HG02938 (cell line): ENCODE data around the gene FBXL17.
"Not testable (repeated sequence)": the region's sequence is repeated elsewhere in the genome, so short reads cannot be mapped to it uniquely, and the experiment has no call there.

Experiments
- ATAC-seq: cut with Tn5 transposase; IDR thresholded peaks from one replicate; pipeline ENCODE4 v1.9.1; 2021; ENCODE audit warnings: mild to moderate bottlenecking, moderate library complexity; ENCODE audit not compliant: unreplicated experiment

FBXL17 gene

DNA sequence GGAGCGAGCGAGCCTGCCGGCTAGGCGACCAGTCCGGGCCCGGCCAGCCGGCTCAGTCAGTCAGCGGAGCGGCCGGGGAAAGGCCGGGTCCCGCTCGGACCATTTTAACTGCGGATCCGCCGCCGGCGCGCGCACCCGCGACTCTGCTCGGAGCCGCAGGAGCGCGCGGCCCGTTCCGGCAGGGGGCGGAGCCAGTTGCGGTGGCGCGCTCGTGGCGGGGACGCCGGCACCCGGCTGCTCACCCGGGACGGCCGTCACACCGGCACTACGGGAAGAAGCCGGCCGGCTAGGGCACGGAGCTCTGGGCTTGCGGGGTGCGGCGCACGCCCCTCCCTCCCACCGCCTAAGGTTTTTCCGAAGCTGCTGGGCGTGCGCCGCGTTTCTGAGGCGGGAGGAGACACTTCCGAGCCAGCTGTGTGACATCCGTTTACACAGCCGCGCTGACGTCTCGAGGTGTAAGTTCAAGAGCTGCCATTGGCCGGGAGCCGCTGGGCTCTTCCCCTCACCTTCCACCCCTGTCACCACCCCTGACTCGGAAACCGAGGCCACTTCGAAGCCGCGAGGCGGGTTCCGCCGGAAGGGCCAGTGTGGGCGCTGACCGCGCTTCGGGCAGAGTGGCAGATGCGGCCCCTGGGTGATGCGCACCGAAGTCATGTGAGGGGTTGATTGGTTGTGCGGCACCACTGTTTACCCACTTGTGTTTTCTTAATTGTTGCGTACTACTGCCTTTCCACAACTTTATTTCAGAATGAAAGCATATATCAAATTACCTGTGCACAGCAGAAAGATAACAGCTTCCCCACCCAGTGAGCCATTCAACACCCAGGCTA is at the start of gene FBXL17:
Gene FBXL17 (minus strand): TSS at position 145 of the 830 bp plus-strand sequence.
- peak; percentile 70 for ATAC-seq

DNA sequence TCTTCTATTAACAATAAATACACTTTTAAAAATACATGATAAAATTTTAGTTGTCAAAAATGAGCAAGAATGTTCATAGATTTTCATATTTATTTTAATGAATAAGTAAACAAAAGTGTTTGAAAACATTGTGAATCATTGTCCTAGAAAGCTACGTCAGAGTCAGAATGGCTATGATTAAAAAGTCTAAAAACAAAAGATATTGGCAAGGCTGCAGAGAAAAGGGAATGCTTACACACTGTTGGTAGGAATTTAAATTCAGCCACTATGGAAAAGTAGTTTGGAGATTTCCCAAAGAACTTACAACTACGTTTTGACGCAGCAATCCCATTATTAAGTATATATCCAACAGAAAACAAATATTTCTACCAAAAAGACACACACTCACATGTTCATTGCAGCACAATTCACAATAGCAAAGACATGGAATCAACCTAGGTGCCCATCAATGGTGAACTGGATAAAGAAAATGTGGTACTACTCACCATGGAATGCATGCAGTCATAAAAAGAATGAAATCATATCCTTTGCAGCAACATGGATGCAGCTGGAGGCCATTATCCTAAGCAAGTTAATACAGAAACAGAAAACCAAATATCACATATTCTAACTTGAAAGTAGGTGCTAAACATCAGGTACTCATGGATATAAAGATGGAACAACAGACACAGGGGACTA is 49.2 kb upstream of the FBXL17 start:
- ATAC-seq = no peak

DNA sequence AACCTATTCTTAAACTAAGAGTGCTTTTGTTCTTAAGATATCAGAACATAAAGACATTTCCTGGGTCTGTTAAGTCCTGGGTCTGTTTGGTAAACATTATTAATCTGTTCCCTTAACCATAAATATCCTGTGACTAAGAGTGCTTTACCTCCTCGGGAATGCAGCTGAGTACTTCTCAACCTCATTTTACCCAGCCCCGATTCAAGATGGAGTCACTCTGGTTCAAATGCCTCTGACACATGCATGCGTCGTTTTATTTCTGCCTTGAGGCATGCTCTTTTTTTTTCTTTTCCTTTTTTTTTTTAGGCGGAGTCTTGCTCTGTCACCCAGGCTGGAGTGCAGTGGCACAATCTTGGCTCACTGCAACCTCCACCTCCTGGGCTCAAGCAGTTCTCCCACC is 39.8 kb upstream of the FBXL17 start:
- ATAC-seq = no peak

DNA sequence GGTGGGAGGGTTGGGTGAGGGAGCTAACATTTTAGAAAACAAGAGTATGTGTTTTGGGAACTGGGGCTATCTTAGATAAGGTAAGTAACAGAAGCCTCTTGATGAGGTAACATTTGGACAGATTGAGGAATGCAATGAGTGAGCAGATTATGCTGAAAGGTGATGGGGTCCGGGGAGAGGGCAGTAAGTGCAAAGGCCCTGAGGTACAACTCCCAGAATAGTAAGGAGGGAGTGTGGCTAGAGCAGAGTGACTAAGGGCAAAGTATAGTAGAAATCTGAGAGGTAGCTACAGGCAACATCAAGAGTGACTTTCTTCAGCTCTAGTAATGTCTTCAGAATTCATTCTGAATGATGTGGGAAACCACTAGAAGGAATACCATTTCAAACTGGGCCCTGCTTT is 38.9 kb upstream of the FBXL17 start:
- ATAC-seq = no peak

DNA sequence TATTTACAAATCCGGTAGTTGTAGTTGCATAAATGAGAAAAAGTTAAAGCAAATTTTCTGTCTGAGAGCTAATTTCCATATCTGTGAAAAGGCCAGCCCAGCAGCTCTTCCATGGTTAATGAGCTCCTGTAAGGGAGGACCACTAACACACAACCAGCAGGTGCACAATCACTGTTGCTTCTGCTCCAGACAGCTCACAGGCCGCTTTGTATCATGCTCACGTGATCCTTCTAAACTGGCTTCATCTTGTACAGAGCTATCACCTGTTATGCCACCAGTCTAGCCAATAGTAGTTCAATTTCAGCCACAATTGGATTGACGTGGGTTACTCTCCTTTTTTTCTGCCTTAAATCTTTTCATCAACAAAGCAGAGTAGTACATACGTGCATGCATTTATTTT is 38.3 kb upstream of the FBXL17 start:
- no peak for ATAC-seq

DNA sequence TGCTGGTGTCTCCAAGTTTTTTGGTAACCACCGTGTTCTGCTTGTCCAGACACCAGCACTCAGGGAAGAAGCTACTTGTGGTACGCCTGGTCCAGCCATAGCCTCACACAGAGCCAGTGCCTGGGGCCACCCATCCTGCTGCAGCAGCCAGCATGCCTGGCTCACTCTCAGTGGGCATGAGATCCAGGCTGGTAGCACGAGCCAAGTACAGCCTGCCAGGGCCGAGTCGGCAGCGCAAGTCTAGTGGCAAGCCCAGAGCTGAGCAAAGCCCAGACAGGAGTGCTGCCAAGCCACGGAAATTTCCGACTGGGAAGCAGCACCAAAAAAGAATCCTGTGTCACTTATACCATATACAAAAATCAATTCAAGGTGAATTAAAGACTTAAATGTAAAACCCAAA is 36.3 kb upstream of the FBXL17 start:
- ATAC-seq = no peak

DNA sequence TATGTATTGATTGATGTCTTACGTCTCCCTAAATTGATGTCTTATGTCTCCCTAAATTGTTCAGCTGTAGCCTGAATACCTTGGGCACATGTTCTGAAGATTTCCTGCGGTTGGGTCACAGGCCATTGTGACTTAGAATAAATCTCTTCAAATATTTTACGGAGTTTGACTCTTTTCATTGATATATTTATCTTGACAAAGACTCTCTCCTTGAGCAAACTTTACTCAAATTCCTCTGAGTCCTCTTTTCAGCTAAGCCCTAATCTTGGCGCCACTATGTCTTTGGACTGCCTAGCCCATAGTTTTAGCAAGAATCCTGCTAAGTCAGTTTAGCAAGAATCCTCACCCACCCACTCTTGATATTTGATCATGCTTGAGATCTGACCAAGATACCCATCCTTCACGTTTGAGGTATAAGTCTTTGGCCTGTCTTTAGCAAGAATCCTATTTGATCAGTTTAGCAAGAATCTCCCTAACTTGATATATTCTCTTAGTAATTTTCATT is 35.3 kb upstream of the FBXL17 start:
- no peak for ATAC-seq

DNA sequence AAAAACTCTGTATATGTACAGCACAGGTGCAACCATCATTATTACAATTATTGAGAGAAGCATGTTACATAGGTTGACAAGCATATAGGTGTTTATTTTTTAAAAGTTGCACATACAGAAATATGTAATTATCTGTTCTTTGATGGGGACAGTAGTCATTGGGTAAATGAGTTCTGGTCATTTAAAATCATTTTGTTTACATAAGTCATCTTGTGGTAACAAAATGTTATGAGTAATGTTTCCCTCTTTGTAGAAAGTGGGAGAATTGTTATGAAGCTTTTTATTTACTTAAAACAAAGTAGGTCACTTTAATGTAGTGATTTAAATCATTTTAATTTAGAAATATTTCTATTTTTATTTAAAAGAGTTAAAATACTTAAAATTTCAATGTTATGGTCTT is 33.8 kb upstream of the FBXL17 start:
- ATAC-seq = no peak

DNA sequence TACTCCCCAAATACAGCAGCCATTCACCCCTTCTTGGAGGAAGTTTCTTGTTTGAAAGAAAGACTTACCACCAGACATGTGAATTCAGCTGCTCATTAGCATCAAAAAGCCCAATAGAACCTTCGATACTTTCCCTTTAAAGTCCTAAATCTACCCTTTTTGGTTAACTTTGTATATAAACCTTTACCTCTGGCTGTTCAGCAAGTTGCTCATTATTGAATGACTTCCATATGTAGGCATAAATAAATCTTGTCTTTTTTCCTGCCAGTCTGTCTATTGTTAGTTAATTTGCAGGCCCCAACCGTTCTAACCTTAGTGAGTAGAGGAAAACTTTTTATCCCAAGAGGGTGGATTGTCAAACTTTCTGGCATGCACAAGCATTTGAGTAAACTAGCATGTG is 27.9 kb upstream of the FBXL17 start:
- ATAC-seq = no peak

DNA sequence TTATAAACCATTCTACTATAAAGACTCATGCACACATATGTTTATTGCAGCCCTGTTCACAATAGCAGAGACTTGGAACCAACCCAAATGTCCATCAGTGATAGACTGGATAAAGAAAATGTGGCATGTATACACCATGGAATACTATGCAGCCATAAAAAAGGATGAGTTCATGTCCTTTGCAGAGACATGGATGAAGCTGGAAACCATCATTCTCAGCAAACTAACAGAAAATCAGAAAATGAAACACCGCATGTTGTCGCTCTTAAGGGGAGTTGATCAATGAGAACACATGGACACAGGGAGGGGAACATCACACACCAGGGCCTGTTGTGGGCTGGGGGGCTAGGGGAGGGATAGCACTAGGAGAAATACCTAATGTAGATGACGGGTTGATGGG is 23.3 kb upstream of the FBXL17 start:
- ATAC-seq = not testable (repeated sequence)

DNA sequence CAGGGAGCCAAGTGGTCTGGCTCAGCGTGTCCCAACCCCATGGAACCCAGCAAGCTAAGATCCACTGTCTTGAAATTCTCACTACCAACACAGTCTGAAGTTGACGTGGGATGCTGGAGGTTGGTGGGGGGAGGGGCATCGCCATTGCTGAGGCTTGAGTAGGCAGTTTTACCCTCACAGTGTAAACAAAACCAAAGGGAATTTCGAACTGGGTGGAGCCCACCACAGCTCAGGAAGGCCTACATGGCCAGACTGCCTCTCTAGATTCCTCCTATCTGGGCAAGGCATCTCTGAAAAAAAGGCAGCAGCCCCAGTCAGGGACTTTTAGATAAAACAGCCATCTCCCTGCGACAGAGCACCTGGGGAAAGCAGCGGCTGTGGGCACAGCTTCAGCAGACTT is 17.1 kb upstream of the FBXL17 start:
- no peak for ATAC-seq

DNA sequence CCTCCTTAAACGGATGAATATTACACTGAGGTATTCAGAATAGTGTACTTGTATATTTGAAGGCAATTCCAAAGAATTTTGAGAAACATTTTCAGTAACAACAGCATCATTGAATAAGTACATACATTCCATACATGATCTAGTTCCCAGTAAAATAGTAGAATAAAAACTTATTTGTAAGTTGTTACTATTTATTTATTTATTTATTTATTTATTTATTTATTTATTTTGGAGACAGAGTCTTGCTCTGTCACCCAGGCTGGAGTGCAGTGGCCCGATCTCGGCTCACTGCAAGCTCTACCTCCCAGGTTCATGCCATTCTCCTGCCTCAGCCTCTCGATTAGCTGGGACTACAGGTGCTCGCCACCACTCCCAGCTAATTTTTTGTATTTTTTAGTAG is 14.9 kb upstream of the FBXL17 start:
- ATAC-seq = not testable (repeated sequence)

DNA sequence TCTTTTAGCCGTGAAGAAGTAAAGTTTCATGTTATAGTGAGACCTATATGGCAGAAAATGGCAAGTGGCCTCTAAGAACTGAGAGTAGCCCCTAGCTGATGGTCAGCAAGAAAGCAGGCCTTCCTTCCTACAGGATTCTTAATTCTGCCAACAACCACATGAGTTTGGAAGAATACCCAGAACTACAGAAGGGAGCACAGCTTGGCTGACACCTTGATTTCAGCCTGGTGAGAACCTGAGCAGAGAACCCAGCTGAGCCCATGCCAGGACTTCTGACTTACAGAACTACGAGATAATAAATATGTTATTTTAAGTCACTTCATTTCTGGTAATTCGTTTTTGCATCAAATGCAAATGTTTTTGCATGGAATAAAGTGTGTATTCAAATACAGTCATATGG is 5.9 kb upstream of the FBXL17 start:
- ATAC-seq = no peak

DNA sequence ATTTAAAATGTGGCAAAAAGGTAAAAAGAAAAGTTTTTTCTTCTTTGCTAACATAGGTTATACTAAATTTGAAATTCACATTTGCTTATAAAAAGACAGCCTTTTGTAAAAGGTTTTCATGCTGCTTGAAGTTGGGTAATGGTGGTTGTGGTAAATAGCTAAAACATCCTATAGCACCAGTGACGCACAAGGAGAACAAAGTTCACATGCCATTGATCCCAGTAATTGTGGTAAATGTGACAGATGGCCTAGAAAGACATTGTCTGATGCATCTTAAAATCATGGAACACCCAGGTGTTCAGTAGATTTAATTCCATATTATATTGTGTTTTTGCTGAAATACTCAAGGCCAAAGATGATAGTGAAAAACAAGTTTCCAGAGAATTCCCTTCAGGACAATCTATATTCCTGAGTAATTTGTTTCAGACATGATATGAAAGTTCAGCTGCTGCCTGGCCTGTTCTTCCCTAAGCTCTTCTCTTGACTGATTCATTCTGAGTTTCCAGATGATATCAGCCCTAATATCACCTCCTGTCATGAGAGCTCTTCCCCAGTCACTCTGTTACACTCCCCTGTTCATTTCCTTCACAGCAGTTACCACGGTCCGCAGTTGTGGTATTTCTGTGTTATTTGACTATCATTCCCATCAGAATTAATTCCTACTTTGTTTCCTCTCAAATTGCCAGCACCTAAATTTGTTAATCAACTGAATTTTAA is 4.6 kb upstream of the FBXL17 start:
- ATAC-seq = no peak

DNA sequence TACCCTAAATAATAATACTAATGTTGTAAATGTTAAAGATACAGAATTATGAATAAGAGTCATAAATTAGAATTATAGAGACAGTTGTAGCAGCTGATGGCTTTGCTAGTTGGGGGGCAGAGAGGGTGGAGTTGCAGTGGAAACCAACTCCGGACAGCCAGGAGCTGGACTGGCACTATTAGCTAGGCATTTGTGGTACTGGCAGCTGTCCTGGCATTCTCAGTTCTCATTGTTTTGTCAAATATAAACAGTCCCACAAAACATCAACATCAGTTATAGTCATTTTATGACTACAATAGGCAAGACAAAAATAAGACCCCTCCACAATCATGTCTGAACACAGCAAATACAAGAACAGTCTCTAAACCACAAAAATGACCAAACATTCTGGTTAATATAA is 2.8 kb upstream of the FBXL17 start:
- no peak for ATAC-seq

DNA sequence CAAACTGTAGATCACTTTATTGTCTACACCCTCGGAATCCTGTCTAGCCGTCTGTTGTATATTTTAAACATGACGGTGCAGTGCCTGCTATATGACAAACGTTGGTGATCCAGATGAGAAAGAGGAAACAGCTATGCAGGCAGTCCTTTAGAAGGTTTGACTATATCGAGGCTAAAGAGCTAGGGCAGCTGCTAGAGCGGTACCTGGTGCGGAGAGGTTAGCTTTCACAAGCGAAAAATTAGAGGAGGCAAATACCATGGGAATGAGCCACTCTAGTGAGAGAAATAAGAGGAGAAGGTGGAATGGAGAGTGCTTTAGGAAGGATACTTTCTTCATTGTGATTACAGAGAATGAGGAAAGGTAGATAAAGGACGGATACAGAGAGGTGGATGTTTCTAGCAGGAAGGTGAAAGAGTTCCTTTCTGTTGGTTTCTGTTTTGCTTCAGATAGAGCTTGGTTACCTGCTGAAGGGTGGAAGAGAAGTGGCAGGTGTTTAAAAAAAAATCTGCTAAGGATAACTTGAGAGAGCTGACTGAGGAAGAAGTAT is 959 bp upstream of the FBXL17 start:
- ATAC-seq = peak; percentile 4

DNA sequence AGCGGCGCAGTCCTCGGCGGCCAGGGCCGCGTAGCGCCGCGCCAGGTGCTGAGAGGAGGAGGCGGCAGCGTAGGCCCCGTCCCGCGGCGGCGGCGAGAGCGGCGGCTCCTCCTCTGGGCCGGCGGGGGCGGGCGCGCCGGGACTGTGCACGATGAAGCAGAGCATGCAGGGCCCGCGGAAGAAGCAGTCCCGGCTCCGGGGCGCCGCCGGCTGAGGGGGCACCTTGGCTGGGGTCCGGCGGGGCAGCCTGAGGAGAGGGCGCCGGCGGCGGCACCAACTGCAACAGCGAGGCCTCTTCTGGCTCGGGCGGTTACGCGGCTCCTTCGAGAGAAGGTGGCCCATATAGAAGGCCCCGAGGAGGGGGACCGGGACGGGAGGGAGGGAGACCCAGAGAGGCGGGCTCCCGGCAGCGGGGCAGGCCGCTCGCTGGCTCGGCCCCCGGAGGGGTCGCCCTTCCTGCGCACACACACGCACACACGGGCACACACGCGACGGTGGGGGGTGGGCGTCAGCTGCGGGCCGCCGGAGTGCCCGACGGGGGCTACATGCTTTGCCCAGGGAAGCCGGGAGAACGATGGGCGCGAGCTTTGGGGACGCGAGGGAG is 446 bp downstream of the FBXL17 start:
- ATAC-seq = peak; percentile 40

DNA sequence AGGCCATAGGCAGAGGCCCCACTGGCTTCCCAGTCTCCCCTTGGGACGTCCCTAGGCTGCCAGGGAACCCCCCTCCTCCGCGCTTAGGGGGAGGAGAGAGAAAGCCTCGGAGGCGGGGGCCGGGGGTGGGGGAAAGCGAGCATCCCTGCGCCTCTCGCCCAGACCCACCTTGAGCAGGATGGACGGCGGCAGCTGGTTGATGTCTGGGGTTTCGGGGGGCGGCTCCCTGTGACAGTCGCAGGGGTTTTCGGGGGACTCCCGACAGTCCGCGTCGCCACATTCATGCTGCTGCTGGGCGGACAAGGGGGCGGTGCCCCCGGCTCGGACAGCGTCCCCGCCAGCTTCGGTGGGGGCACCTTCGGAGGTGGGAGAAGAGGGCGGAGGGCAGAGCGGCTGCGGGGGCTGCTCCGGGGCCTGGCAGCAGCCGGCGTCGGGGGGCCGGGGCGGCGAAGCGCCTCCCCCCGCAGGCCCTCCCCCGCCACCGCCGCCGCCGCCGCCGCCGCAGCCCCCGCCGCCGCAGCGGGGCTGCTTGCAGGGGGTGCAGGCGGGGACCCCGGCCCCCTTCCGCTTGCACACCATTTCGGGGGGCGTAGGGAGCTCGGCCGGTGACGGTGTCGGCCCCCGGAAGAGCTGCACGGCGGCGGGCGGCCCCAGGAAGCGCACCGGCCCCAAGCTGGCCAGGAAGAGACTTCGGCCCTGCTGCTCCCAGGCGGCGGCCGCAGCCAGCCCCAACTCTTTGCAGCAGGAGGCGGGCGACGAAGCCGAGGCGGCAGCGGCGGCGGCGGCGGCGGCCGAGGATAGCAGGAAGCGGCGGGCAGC is 1.2 kb downstream of the FBXL17 start:
- peak; percentile 29 for ATAC-seq

DNA sequence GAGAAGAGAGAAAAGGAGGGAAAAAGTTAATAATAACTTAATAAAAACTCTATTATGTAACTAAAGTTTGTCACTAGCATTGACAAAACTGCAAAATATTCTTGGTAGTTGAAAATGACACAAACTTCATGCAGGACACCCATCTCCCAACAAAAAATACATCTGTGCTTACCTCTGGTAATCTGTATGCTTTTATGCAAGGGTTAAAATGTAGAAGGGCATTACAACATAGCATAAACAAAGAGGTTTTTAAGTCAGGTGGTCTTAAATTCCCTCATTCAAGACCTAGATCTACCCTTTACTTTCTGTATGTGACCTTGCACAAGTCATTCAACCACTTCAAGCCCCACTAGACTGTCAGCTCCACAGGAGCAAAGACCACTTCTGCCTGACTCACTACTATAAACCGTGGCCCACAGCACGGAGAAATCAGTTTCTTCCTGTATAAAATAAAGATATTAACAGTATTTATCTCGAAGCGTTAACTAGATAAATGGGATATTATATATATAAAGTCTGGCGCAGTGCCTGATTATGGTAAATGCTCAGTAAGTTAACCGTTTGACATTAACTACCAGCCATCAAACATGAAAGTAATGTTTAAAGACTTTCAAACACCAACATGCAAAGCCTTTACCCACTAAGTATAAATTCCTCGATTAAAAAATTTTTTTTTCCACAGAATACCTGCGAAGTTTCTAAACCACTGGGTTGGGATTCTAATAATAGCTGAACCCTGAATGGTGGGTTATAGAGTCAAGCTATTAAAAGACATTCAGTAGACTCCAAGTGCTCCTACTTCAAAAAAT is 2.0 kb downstream of the FBXL17 start:
- no peak for ATAC-seq
